Measurements from ENCODE around the gene CCRL2.
"Not testable (repeated sequence)": the region's sequence is repeated elsewhere in the genome, so short reads cannot be mapped to it uniquely, and the experiment has no call there.

Gene CCRL2

GRCh38 chr3:46405301-46406019, 1.6 kb upstream of the CCRL2 start:
- DNase-seq (ENCODE audit: low read depth in 2 of 2) = no peak

- no peak for DNase-seq (ENCODE audit: low read depth in 2 of 2)
These were observed 644 bp upstream of the CCRL2 start for GRCh38 chr3:46406443-46406787.

- no peak for DNase-seq (ENCODE audit: low read depth in 2 of 2)
These were observed 911 bp downstream of the CCRL2 start for GRCh38 chr3:46407970-46408369.

GRCh38 chr3:46408853-46409252, 1.8 kb downstream of the CCRL2 start:
- no peak for DNase-seq (ENCODE audit: low read depth in 2 of 2)

GRCh38 chr3:46409739-46410489, 2.9 kb downstream of the CCRL2 start:
- DNase-seq (ENCODE audit: low read depth in 2 of 2) = no peak

GRCh38 chr3:46410669-46411068, 3.6 kb downstream of the CCRL2 start:
- DNase-seq (ENCODE audit: low read depth in 2 of 2) = no peak

- no peak for DNase-seq (ENCODE audit: low read depth in 2 of 2)
These were observed 4.2 kb downstream of the CCRL2 start for GRCh38 chr3:46411271-46411670.

- DNase-seq (ENCODE audit: low read depth in 2 of 2) = no peak
These were observed 5.8 kb downstream of the CCRL2 start for GRCh38 chr3:46412786-46413298.

- DNase-seq (ENCODE audit: low read depth in 2 of 2) = no peak
These were observed 6.9 kb downstream of the CCRL2 start for GRCh38 chr3:46413951-46414350.

- DNase-seq (ENCODE audit: low read depth in 2 of 2) = no peak
These were observed 7.7 kb downstream of the CCRL2 start for GRCh38 chr3:46414739-46415138.

- DNase-seq (ENCODE audit: low read depth in 2 of 2) = no peak
These were observed 9.2 kb downstream of the CCRL2 start for GRCh38 chr3:46416125-46416810.

GRCh38 chr3:46416811-46417510, 9.9 kb downstream of the CCRL2 start:
- DNase-seq (ENCODE audit: low read depth in 2 of 2) = no peak

GRCh38 chr3:46417841-46418611, 11.0 kb downstream of the CCRL2 start:
- no peak for DNase-seq (ENCODE audit: low read depth in 2 of 2)

- no peak for DNase-seq (ENCODE audit: low read depth in 2 of 2)
These were observed 12.8 kb downstream of the CCRL2 start for GRCh38 chr3:46419816-46420215.

- DNase-seq (ENCODE audit: low read depth in 2 of 2) = no peak
These were observed 13.9 kb downstream of the CCRL2 start for GRCh38 chr3:46420931-46421330.

- no peak for DNase-seq (ENCODE audit: low read depth in 2 of 2)
These were observed 15.6 kb downstream of the CCRL2 start for GRCh38 chr3:46422617-46423016.

GRCh38 chr3:46423588-46423987, 16.5 kb downstream of the CCRL2 start:
- no peak for DNase-seq (ENCODE audit: low read depth in 2 of 2)

GRCh38 chr3:46426476-46426875, 19.4 kb downstream of the CCRL2 start:
- DNase-seq (ENCODE audit: low read depth in 2 of 2) = not testable (repeated sequence)

GRCh38 chr3:46427404-46427803, 20.3 kb downstream of the CCRL2 start:
- not testable (repeated sequence) for DNase-seq (ENCODE audit: low read depth in 2 of 2)

GRCh38 chr3:46427916-46428833, 21.1 kb downstream of the CCRL2 start:
- DNase-seq (ENCODE audit: low read depth in 2 of 2) = no peak
